ENCODE data around the gene TIMP1. TPM values are rescaled to one million over a fixed set of nuclear protein-coding genes. Genes with fewer than 3 reads are reported as not detected.

The TIMP1 gene
- polyA plus RNA-seq, 1 of the 3 experiments (the other 2 are of a cell fraction), result 323 TPM

DNA sequence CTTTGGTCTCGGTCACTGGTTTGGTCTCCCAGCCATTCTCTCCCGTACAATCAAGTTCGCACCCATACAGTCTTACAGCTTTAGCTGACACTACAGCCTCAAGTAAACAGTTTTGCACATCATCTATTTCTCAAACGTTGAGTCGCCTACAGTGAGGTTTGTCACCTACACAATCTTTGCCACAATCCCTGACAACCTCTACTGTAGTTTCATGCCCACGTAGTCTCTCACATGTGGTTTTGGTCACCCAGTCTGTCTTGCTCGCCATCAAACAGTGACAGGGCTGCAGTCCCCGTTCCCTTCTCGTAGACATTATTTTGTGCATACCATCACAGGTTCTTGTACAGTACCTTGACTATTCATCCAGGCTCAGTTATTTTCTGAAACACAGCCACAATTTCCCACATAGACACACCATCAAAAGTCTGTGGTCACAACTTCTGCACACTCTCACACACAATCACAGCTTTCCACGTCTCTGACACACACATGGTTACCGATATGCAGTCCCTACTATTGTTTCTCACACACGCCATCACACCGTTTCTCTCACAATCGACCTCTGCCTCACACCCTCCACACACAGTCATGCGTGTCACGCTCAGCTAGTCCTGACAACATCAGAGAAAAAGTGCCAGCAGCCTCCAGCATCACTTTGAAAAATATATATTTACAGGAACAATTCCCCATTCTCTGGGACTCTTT lies 52.8 kb downstream of the TIMP1 start:
- ChIA-PET CTCF (interaction anchor here (0.8 kb wide), 1 partner anchor 10 kb away, joined by 3 read pairs; no protein-coding TSS in a partner anchor), POLR2A (no interaction called here)
- Histone ChIP-seq H3K4me1 (ENCODE audit: control insufficient read depth in 1 of 2, insufficient read depth in 2 of 2, low read depth in 1 of 2, low read length in 1 of 2) (no peaks in the 10 kb centered on the region), H3K79me2 (ENCODE audit: insufficient read depth) (no peaks in the 10 kb centered on the region), H3K4me3 (ENCODE audit: low read depth in 2 of 2, low read length in 1 of 2) (no peak overlapping the region), H4K20me1 (ENCODE audit: insufficient read depth) (no peaks in the 10 kb centered on the region), H3K9me2 (no peaks in the 10 kb centered on the region), H3F3A (replicated peaks; ENCODE audit: insufficient read depth) (no peaks in the 10 kb centered on the region), H3K9ac (no peak overlapping the region), H2AFZ (ENCODE audit: low read depth) (no peak overlapping the region), H3K36me3 (replicated peaks in 1 of 2; ENCODE audit: control insufficient read depth in 1 of 2, insufficient read depth in 2 of 2, low read length in 1 of 2) (peaks cover 5 to 17% of the 10 kb centered on the region in 2 experiments), H3K9me3 (no peaks in the 10 kb centered on the region), H3K4me2 (no peak overlapping the region), H3K27me3 (ENCODE audit: insufficient read depth) (no peaks in the 10 kb centered on the region; the same call in 1 of the 2 replicates), H3K27ac (ENCODE audit: low read depth in 2 of 2, low read length in 1 of 2) (no peak overlapping the region)
- 58% methylated on average over 16 of the region's 16 CpGs for WGBS (ENCODE audit: low lambda C conversion rate)
- no peak for TF ChIP-seq RFX5 (IDR thresholded peaks at IDR 0.05; ENCODE audit: low read length)
- no peak for TF ChIP-seq EZH2phosphoT487 (IDR thresholded peaks at IDR 0.05; ENCODE audit: borderline replicate concordance, low read depth)
- TF ChIP-seq YY1 (IDR thresholded peaks at IDR 0.05; ENCODE audit: low read depth), result no peak
- TF ChIP-seq, protein P1, sequence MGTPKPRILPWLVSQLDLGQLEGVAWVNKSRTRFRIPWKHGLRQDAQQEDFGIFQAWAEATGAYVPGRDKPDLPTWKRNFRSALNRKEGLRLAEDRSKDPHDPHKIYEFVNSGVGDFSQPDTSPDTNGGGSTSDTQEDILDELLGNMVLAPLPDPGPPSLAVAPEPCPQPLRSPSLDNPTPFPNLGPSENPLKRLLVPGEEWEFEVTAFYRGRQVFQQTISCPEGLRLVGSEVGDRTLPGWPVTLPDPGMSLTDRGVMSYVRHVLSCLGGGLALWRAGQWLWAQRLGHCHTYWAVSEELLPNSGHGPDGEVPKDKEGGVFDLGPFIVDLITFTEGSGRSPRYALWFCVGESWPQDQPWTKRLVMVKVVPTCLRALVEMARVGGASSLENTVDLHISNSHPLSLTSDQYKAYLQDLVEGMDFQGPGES (IDR thresholded peaks at IDR 0.05; ENCODE audit: low read depth, low read length), result no peak
- TF ChIP-seq FOXM1 (IDR thresholded peaks at IDR 0.05; ENCODE audit: low read depth), result no peak
- TF ChIP-seq NFIC (IDR thresholded peaks at IDR 0.05; ENCODE audit: borderline replicate concordance), result no peak
- TF ChIP-seq RCOR1 (IDR thresholded peaks at IDR 0.05; ENCODE audit: low read length), result no peak
- no peak for TF ChIP-seq GATA2 (CRISPR knock-in tag; IDR thresholded peaks at IDR 0.05)
- TF ChIP-seq TEAD4 (IDR thresholded peaks at IDR 0.05; ENCODE audit: borderline replicate concordance, insufficient read depth), result no peak
- TF ChIP-seq, protein P2, sequence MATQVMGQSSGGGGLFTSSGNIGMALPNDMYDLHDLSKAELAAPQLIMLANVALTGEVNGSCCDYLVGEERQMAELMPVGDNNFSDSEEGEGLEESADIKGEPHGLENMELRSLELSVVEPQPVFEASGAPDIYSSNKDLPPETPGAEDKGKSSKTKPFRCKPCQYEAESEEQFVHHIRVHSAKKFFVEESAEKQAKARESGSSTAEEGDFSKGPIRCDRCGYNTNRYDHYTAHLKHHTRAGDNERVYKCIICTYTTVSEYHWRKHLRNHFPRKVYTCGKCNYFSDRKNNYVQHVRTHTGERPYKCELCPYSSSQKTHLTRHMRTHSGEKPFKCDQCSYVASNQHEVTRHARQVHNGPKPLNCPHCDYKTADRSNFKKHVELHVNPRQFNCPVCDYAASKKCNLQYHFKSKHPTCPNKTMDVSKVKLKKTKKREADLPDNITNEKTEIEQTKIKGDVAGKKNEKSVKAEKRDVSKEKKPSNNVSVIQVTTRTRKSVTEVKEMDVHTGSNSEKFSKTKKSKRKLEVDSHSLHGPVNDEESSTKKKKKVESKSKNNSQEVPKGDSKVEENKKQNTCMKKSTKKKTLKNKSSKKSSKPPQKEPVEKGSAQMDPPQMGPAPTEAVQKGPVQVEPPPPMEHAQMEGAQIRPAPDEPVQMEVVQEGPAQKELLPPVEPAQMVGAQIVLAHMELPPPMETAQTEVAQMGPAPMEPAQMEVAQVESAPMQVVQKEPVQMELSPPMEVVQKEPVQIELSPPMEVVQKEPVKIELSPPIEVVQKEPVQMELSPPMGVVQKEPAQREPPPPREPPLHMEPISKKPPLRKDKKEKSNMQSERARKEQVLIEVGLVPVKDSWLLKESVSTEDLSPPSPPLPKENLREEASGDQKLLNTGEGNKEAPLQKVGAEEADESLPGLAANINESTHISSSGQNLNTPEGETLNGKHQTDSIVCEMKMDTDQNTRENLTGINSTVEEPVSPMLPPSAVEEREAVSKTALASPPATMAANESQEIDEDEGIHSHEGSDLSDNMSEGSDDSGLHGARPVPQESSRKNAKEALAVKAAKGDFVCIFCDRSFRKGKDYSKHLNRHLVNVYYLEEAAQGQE (IDR thresholded peaks at IDR 0.05; ENCODE audit: low read depth, low read length), result no peak
- no peak for TF ChIP-seq FOSL2 (IDR thresholded peaks at IDR 0.05; ENCODE audit: borderline replicate concordance, low read depth)
- TF ChIP-seq, protein P3, sequence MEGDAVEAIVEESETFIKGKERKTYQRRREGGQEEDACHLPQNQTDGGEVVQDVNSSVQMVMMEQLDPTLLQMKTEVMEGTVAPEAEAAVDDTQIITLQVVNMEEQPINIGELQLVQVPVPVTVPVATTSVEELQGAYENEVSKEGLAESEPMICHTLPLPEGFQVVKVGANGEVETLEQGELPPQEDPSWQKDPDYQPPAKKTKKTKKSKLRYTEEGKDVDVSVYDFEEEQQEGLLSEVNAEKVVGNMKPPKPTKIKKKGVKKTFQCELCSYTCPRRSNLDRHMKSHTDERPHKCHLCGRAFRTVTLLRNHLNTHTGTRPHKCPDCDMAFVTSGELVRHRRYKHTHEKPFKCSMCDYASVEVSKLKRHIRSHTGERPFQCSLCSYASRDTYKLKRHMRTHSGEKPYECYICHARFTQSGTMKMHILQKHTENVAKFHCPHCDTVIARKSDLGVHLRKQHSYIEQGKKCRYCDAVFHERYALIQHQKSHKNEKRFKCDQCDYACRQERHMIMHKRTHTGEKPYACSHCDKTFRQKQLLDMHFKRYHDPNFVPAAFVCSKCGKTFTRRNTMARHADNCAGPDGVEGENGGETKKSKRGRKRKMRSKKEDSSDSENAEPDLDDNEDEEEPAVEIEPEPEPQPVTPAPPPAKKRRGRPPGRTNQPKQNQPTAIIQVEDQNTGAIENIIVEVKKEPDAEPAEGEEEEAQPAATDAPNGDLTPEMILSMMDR (IDR thresholded peaks at IDR 0.05), result no peak
- TF ChIP-seq, protein P4, sequence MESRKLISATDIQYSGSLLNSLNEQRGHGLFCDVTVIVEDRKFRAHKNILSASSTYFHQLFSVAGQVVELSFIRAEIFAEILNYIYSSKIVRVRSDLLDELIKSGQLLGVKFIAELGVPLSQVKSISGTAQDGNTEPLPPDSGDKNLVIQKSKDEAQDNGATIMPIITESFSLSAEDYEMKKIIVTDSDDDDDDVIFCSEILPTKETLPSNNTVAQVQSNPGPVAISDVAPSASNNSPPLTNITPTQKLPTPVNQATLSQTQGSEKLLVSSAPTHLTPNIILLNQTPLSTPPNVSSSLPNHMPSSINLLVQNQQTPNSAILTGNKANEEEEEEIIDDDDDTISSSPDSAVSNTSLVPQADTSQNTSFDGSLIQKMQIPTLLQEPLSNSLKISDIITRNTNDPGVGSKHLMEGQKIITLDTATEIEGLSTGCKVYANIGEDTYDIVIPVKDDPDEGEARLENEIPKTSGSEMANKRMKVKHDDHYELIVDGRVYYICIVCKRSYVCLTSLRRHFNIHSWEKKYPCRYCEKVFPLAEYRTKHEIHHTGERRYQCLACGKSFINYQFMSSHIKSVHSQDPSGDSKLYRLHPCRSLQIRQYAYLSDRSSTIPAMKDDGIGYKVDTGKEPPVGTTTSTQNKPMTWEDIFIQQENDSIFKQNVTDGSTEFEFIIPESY (IDR thresholded peaks at IDR 0.05; ENCODE audit: borderline replicate concordance, low read depth), result no peak
- TF ChIP-seq SMC3 (IDR thresholded peaks at IDR 0.05; ENCODE audit: low read depth, low read length), result no peak
- no peak for DNase-seq
